K562 (cell line): ENCODE data around the gene MRPL52. TPM values are rescaled to one million over a fixed set of nuclear protein-coding genes. Genes with fewer than 3 reads are reported as not detected.
A peak's percentile ranks its signal among the peaks of the same experiment; 100 is the strongest.
"Not testable (repeated sequence)": the region's sequence is repeated elsewhere in the genome, so short reads cannot be mapped to it uniquely, and the experiment has no call there.

ENCODE experiments used
- ATAC-seq: fragments of 200-7000 bp; cut with Tn5 transposase; 3 replicates; pipeline ENCODE4 v1.9.1; 2020; ENCODE audit warnings: moderate library complexity
- BruUV-seq: library from RNA; stranded (reverse); fragments of 400-500 nt; replicated peaks from 2 replicates; lab custom pipeline; 2021; lab: Mats Ljungman, UMichigan
- CTCF ChIA-PET: fragments of 300-600 bp; formaldehyde crosslinking; extraction: SDS; loops from one replicate; lab custom pipeline; 2021; ENCODE audit warnings: low intra/inter-chr PET ratio; lab: Yijun Ruan, JAX
- POLR2A ChIA-PET: fragments of 300-600, 350-650 bp; sonication (Branson Sonifier 250); formaldehyde crosslinking; extraction: SDS; loops from one replicate; lab custom pipeline; 2021; ENCODE audit warnings: antibody characterized with exemption, inconsistent platforms; lab: Yijun Ruan, JAX
- DNase-seq, 4 experiments: peaks; one replicate each; pipeline versions ENCODE4 v3.0.0 to v3.0.0-alpha.2; 2011 to 2018; ENCODE audit warnings: low spot score in 3 of 4, mixed read lengths in 3 of 4; ENCODE audit errors: extremely low read depth in 1 of 4
- FAIRE-seq: peaks from 2 replicates; lab custom pipeline; 2011; peaks lifted over from hg19 to GRCh38; lab: Jason Lieb, UNC
- H2AFZ ChIP-seq: 2 replicates; pipeline ENCODE4 v1.6.0; 2011; ENCODE audit warnings: low read depth, low read length, control low read depth, inconsistent platforms
- H3K27ac ChIP-seq: fragments of 200-600 bp; 3 replicates; pipeline ENCODE4 v1.8.0; 2011; ENCODE audit warnings: low read depth, mild to moderate bottlenecking, control low read depth, inconsistent platforms, low read length, moderate library complexity, mixed read lengths; ENCODE audit errors: extremely low read depth
- H3K27me3 ChIP-seq, 2 experiments: fragments of 300-600 bp in 1 of 2; 2 replicates in 1 of 2; 3 replicates in 1 of 2; pipeline versions ENCODE4 v1.6.0 to v1.8.0; 2011; ENCODE audit warnings: inconsistent platforms in 2 of 2, low read length in 2 of 2, mild to moderate bottlenecking in 1 of 2, mixed read lengths in 1 of 2, moderate library complexity in 1 of 2; ENCODE audit not compliant: control insufficient read depth in 2 of 2, insufficient read depth in 2 of 2
- H3K36me3 ChIP-seq: fragments of 300-600 bp; 3 replicates; pipeline ENCODE4 v1.8.0; 2011; ENCODE audit warnings: mild to moderate bottlenecking, low read length, inconsistent platforms; ENCODE audit not compliant: control insufficient read depth, insufficient read depth
- H3K4me1 ChIP-seq, 2 experiments: fragments of 200-600 bp in 1 of 2; replicated peaks in 1 of 2; 2 replicates in 1 of 2; 3 replicates in 1 of 2; pipeline versions ENCODE4 v1.5.1 to v1.8.0; 2011; ENCODE audit warnings: inconsistent platforms in 2 of 2, low read length in 2 of 2, mild to moderate bottlenecking in 1 of 2, mixed read lengths in 1 of 2, moderate library complexity in 1 of 2; ENCODE audit not compliant: control insufficient read depth in 2 of 2, insufficient read depth in 2 of 2
- H3K4me2 ChIP-seq: 2 replicates; pipeline ENCODE4 v1.6.1; 2011; ENCODE audit warnings: low read length, control low read depth, inconsistent platforms, mixed read lengths; ENCODE audit not compliant: insufficient read depth
- H3K4me3 ChIP-seq: fragments of 200-600 bp; sonication (generic), shearing (Covaris generic); 2 replicates; pipeline ENCODE4 v1.5.1; 2016; ENCODE audit warnings: control low read depth, inconsistent platforms
- H3K79me2 ChIP-seq: fragments of 200-600 bp; 3 replicates; pipeline ENCODE4 v1.8.0; 2011; ENCODE audit warnings: low read length, inconsistent platforms; ENCODE audit not compliant: control insufficient read depth, insufficient read depth
- H3K9ac ChIP-seq, 2 experiments: 2 replicates each; pipeline versions ENCODE4 v1.6.0 to v1.6.1; 2011; ENCODE audit warnings: low read depth in 2 of 2, low read length in 2 of 2, control low read depth in 1 of 2, inconsistent platforms in 1 of 2, mild to moderate bottlenecking in 1 of 2, mixed read lengths in 1 of 2; ENCODE audit not compliant: insufficient read depth in 1 of 2
- H3K9me1 ChIP-seq: one replicate; pipeline ENCODE4 v1.6.0; 2011; ENCODE audit warnings: inconsistent platforms, mild to moderate bottlenecking, low read length, moderate library complexity; ENCODE audit not compliant: control insufficient read depth, insufficient read depth
- H3K9me3 ChIP-seq: replicated peaks from 2 replicates; pipeline ENCODE4 v1.5.1; 2011; ENCODE audit warnings: low read depth, low read length, inconsistent platforms; ENCODE audit not compliant: control insufficient read depth, insufficient read depth
- H4K20me1 ChIP-seq: replicated peaks from 2 replicates; pipeline ENCODE4 v1.6.1; 2011; ENCODE audit warnings: low read length, inconsistent platforms, mixed read lengths; ENCODE audit not compliant: control insufficient read depth, insufficient read depth
- C11orf30 ChIP-seq: fragments of 450-650 bp; IDR thresholded peaks from 2 replicates; pipeline ENCODE4 v1.6.1; 2016; ENCODE audit warnings: low read depth, mild to moderate bottlenecking
- RFX1 ChIP-seq: fragments of 450-650 bp; IDR thresholded peaks from 2 replicates; pipeline ENCODE4 v1.6.1; 2016; ENCODE audit warnings: mild to moderate bottlenecking, moderate library complexity
- WGBS: fragments of 100-300 bp; shearing (Covaris generic); methylation state at CpG from one replicate; pipeline ENCODE4 v1.1.6; 2016; ENCODE audit warnings: low coverage, mixed read lengths; ENCODE audit not compliant: insufficient coverage; ENCODE audit errors: missing lambda C conversion rate; 5-methylcytosine and 5-hydroxymethylcytosine counted together
- in situ Hi-C: fragments of 300-500 bp; cut with MboI; formaldehyde crosslinking; loops from 4 replicates; pipeline ENCODE4 v1.15.0; 2018; ENCODE audit warnings: inconsistent platforms, mixed read lengths
- intact Hi-C: fragments of 100-400 bp; cut with micrococcal nuclease; formaldehyde crosslinking; loops from 2 replicates; pipeline ENCODE4 v1.14.2; 2022
- polyA plus RNA-seq, 8 experiments: library from polyadenylated mRNA; depleted of rRNA in 4 of 8; stranded (reverse) in 5 of 8; unstranded in 3 of 8; fragments of >200 nt; fragmentation: Nextera tagmentation in 2 of 8; fragmentation: Illumina TruSeq in 1 of 8; extraction: Ambion mirVana in 2 of 8; extraction: Trizol in 1 of 8; gene quantifications; 2 replicates each; pipeline versions ENCODE4 v1.2.1 to v1.2.3, GENCODE V29; 2011 to 2014; ENCODE audit warnings: inconsistent platforms in 1 of 8, missing spikeins in 1 of 8
- total RNA-seq, 7 experiments: library from RNA; depleted of rRNA in 6 of 7; stranded (reverse); fragments of >200 nt in 6 of 7; fragmentation: Illumina TruSeq in 2 of 7; extraction: Trizol in 2 of 7; gene quantifications; 2 replicates each; pipeline versions ENCODE4 v1.2.1 to v1.2.3, GENCODE V29; 2011 to 2021; ENCODE audit warnings: low replicate concordance in 1 of 7
- TF ChIP-seq, protein P1 (sequence below): sonication (generic); formaldehyde crosslinking; IDR thresholded peaks from 2 replicates; pipeline ENCODE4 v1.8.0; 2022; ENCODE audit warnings: mild to moderate bottlenecking, missing genetic modification reagents

The MRPL52 gene
- total and polyA plus RNA-seq, 9 of the 15 experiments (the other 6 are each of a cell fraction or from before 2014, with no cell fraction given), result 56.5 to 213 (median 168) TPM

DNA sequence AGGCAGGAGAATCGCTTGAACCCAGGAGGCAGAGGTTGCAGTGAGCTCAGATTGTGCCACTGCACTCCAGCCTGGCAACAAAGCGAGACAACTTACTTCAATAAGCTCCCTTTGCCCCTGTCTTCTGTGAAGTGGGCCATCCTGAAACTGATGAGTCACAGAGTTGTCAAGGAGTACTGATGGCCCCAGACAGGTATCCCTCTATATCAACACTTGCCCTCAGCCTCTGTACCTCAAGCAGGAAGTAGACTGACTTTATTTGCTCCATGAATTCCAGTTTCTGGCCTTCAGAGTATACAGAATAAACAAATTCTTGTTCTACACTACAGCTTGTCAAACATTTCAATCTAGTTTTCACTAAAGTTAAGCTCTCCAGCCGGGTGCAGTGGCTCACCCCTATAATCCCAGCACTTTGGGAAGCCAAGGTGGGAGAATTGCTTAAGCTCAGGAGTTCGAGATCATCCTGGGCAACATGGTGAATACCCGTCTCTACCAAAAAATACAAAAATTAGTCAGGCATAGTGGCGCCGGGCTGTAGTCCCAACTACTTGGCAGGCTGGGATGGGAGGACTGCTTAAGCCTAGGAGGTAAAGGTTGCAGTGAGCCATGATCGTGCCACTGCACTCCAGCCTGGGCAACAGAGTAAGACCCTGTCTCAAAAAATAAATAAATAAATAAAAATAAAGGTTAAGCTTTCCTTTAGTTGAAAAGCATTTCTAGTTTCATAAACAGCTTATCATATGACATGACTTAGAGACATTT is 25.5 kb downstream of the MRPL52 start:
- no peaks in the 10 kb centered on the region for H3K79me2 ChIP-seq
- H3K9me3 ChIP-seq, result no peaks in the 10 kb centered on the region; the same call in 1 of the 2 replicates
- BruUV-seq, result no TSS peak
- no peaks in the 10 kb centered on the region for H3K27me3 ChIP-seq
- 62% methylated on average over 8 of the region's 8 CpGs for WGBS
- H4K20me1 ChIP-seq, result no peaks in the 10 kb centered on the region
- CTCF ChIA-PET, result interaction anchor here (1.3 to 4.3 kb wide), 3 partner anchors 31 to 297 kb away, joined by 3 to 53 read pairs (median 44); no protein-coding TSS in a partner anchor
- POLR2A ChIA-PET, result interaction anchor here (0.7 to 0.9 kb wide), 3 partner anchors 18 to 89 kb away, joined by 3 to 5 read pairs (median 3); partner anchors contain the start of gene OXA1L
- no peak overlapping the region for H3K9ac ChIP-seq
- no peaks in the 10 kb centered on the region for H3K36me3 ChIP-seq
- H3K4me2 ChIP-seq, result no peak overlapping the region
- no peaks in the 10 kb centered on the region for H3K9me1 ChIP-seq
- no peak for FAIRE-seq
- no peak for DNase-seq
- peaks cover 0 to 14% of the 10 kb centered on the region in 2 experiments; a peak in 3 of 5 replicates for H3K4me1 ChIP-seq
- no peak overlapping the region for H3K4me3 ChIP-seq
- no peak for TF ChIP-seq RFX1
- TF ChIP-seq C11orf30, result 0 out of 2 replicates have a peak, but pooled peaks have one; percentile 15
- H3K27ac ChIP-seq, result no peak overlapping the region
- intact Hi-C loops, result no loop called here
- no peak overlapping the region for H2AFZ ChIP-seq
- in situ Hi-C loops, result loop anchor here (5.0 kb wide), 1 partner anchor 78 kb away; no protein-coding TSS in a partner anchor
- ATAC-seq, result no peak

DNA sequence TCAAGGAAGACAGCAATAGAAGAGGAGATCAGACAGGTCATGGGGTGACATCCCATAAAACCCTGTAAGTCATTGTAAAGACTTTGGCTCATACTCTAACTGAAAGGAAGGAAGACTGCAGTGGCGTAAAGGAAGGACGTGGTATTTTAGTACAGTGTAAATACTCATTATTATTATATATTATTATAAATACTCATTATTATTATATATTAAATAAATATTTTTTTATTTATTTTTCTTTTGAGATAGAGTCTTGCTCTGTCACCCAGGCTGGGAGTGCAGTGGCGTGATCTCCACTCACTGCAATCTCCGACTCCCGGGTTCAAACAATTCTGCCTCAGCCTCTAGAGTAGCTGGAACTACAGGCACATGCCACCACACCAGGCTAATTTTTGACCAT is 26.7 kb downstream of the MRPL52 start:
- Histone ChIP-seq H3K9me1 (no peaks in the 10 kb centered on the region), H3K4me2 (no peak overlapping the region), H3K79me2 (no peaks in the 10 kb centered on the region), H3K4me1 (peaks cover 0 to 10% of the 10 kb centered on the region in 2 experiments; a peak in 3 of 5 replicates), H4K20me1 (no peaks in the 10 kb centered on the region), H2AFZ (no peak overlapping the region), H3K9ac (no peak overlapping the region), H3K27ac (no peak overlapping the region), H3K9me3 (no peaks in the 10 kb centered on the region; the same call in 1 of the 2 replicates), H3K27me3 (no peaks in the 10 kb centered on the region), H3K4me3 (no peak overlapping the region), H3K36me3 (no peaks in the 10 kb centered on the region)
- intact Hi-C loops (no loop called here), in situ Hi-C loops (loop anchor here (5.0 kb wide), 1 partner anchor 79 kb away; no protein-coding TSS in a partner anchor)
- BruUV-seq, result no TSS peak
- POLR2A ChIA-PET, result interaction anchor here (0.6 kb wide), 1 partner anchor 60 kb away, joined by 3 read pairs; no protein-coding TSS in a partner anchor
- no peak for ATAC-seq
- DNase-seq, result no peak
- CTCF ChIA-PET, result no interaction called here
- 93% methylated on average over 5 of the region's 5 CpGs for WGBS
- no peak for FAIRE-seq
- TF ChIP-seq, protein P1, sequence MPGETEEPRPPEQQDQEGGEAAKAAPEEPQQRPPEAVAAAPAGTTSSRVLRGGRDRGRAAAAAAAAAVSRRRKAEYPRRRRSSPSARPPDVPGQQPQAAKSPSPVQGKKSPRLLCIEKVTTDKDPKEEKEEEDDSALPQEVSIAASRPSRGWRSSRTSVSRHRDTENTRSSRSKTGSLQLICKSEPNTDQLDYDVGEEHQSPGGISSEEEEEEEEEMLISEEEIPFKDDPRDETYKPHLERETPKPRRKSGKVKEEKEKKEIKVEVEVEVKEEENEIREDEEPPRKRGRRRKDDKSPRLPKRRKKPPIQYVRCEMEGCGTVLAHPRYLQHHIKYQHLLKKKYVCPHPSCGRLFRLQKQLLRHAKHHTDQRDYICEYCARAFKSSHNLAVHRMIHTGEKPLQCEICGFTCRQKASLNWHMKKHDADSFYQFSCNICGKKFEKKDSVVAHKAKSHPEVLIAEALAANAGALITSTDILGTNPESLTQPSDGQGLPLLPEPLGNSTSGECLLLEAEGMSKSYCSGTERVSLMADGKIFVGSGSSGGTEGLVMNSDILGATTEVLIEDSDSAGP (CRISPR knock-in tag), result no peak

DNA sequence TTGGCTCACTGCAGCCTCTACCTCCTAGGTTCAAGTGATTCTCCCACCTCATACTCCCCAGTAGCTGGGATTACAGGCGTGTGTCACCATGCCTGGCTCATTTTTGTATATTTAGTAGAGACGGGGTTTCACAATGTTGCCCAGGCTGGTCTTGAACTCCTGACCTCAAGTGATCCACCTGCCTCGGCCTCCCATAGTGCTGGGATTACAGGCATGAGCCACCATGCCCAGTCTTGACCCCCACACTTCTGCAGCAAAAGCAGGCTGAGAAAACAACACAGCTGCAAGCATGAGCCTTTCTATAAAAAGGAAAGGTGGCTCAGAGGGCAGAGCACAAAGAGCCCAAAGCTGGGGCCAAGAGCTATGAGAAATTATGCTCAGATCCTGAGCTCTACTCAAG is 30.7 kb downstream of the MRPL52 start:
- 56% methylated on average over 2 of the region's 3 CpGs for WGBS
- not testable (repeated sequence) for DNase-seq

More for the DNA sequence above, 30.7 kb downstream of the MRPL52 start:
- H3K4me2 ChIP-seq, H3K9ac ChIP-seq, H3K79me2 ChIP-seq, H2AFZ ChIP-seq, H3K27ac ChIP-seq, H3K9me3 ChIP-seq, H4K20me1 ChIP-seq, in situ Hi-C loops, FAIRE-seq, intact Hi-C loops, H3K36me3 ChIP-seq, H3K27me3 ChIP-seq, ATAC-seq, H3K9me1 ChIP-seq, H3K4me3 ChIP-seq, H3K4me1 ChIP-seq, BruUV-seq: not testable (repeated sequence)
- POLR2A ChIA-PET, result interaction anchor here (0.6 kb wide), 1 partner anchor 9 kb away, joined by 3 read pairs; no protein-coding TSS in a partner anchor
- CTCF ChIA-PET, result interaction anchor here (0.6 kb wide), 1 partner anchor 9 kb away, joined by 3 read pairs; no protein-coding TSS in a partner anchor
